H9 (cell line): Measurements from ENCODE around the gene ATP8B4. TPM values are rescaled to one million over a fixed set of nuclear protein-coding genes. Genes with fewer than 3 reads are reported as not detected.

ENCODE experiments used
- DNase-seq: peaks from one replicate; pipeline ENCODE4 v3.0.0-alpha.2; 2017
- H2AFZ ChIP-seq: one replicate; pipeline ENCODE4 v1.6.1; 2013; ENCODE audit warnings: mild to moderate bottlenecking, low read length, control low read depth, moderate library complexity
- H2AK5ac ChIP-seq: 2 replicates; pipeline ENCODE4 v1.6.1; 2013; ENCODE audit warnings: low read length, control low read depth, mixed read lengths; ENCODE audit not compliant: insufficient read length
- H2BK120ac ChIP-seq: one replicate; pipeline ENCODE4 v1.6.1; 2013; ENCODE audit warnings: low read depth, mild to moderate bottlenecking, low read length, control low read depth, inconsistent platforms; ENCODE audit not compliant: poor library complexity, severe bottlenecking
- H2BK12ac ChIP-seq: 2 replicates; pipeline ENCODE4 v1.6.1; 2013; ENCODE audit warnings: low read length, control low read depth, mixed read lengths, low read depth; ENCODE audit not compliant: insufficient read length
- H2BK15ac ChIP-seq: 2 replicates; pipeline ENCODE4 v1.6.1; 2013; ENCODE audit warnings: low read depth, low read length, control low read depth
- H2BK20ac ChIP-seq: one replicate; pipeline ENCODE4 v1.6.1; 2013; ENCODE audit warnings: low read depth, mild to moderate bottlenecking, low read length, control low read depth, inconsistent platforms; ENCODE audit not compliant: poor library complexity, severe bottlenecking
- H2BK5ac ChIP-seq: 2 replicates; pipeline ENCODE4 v1.6.1; 2013; ENCODE audit warnings: low read length, control low read depth, mixed read lengths; ENCODE audit not compliant: insufficient read length
- H3K14ac ChIP-seq: 2 replicates; pipeline ENCODE4 v1.6.1; 2013; ENCODE audit warnings: low read length, control low read depth; ENCODE audit not compliant: insufficient read depth
- H3K18ac ChIP-seq: 2 replicates; pipeline ENCODE4 v1.6.1; 2013; ENCODE audit warnings: low read depth, mild to moderate bottlenecking, mixed read lengths, low read length, control low read depth; ENCODE audit not compliant: insufficient read length
- H3K23ac ChIP-seq: 2 replicates; pipeline ENCODE4 v1.6.1; 2013; ENCODE audit warnings: low read length, control low read depth, mixed read lengths, low read depth; ENCODE audit not compliant: insufficient read length
- H3K23me2 ChIP-seq: 2 replicates; pipeline ENCODE4 v1.6.1; 2013; ENCODE audit warnings: low read depth, mild to moderate bottlenecking, mixed read lengths, low read length, control low read depth; ENCODE audit not compliant: insufficient read length, poor library complexity, severe bottlenecking
- H3K27ac ChIP-seq: 2 replicates; pipeline ENCODE4 v1.5.1; 2013; ENCODE audit warnings: low read length, control low read depth, mixed read lengths, low read depth; ENCODE audit not compliant: insufficient read length
- H3K27me3 ChIP-seq: 2 replicates; pipeline ENCODE4 v1.6.1; 2013; ENCODE audit warnings: low read length, control low read depth, inconsistent platforms; ENCODE audit not compliant: insufficient read depth
- H3K4ac ChIP-seq: 2 replicates; pipeline ENCODE4 v1.6.1; 2013; ENCODE audit warnings: low read depth, mild to moderate bottlenecking, control low read depth, inconsistent platforms, low read length, moderate library complexity
- H3K4me1 ChIP-seq: 2 replicates; pipeline ENCODE4 v1.6.1; 2013; ENCODE audit warnings: low read length, control low read depth, inconsistent platforms; ENCODE audit not compliant: insufficient read depth
- H3K4me2 ChIP-seq: 2 replicates; pipeline ENCODE4 v1.6.1; 2013; ENCODE audit warnings: low read length, control low read depth, mixed read lengths; ENCODE audit not compliant: insufficient read length, insufficient read depth
- H3K56ac ChIP-seq: 2 replicates; pipeline ENCODE4 v1.6.1; 2013; ENCODE audit warnings: low read depth, mild to moderate bottlenecking, mixed read lengths, low read length, control low read depth; ENCODE audit not compliant: insufficient read length
- H3K79me1 ChIP-seq: 2 replicates; pipeline ENCODE4 v1.6.1; 2013; ENCODE audit warnings: low read depth, mild to moderate bottlenecking, moderate library complexity, low read length, control low read depth, inconsistent platforms; ENCODE audit not compliant: insufficient read depth, poor library complexity, severe bottlenecking
- H3K79me2 ChIP-seq: 2 replicates; pipeline ENCODE4 v1.6.1; 2013; ENCODE audit warnings: low read length, control low read depth, inconsistent platforms; ENCODE audit not compliant: insufficient read depth
- H3K9ac ChIP-seq: 2 replicates; pipeline ENCODE4 v1.6.1; 2013; ENCODE audit warnings: low read length, control low read depth, mixed read lengths; ENCODE audit not compliant: insufficient read length; ENCODE audit errors: extremely low read depth
- H3K9me3 ChIP-seq: one replicate; pipeline ENCODE4 v1.6.1; 2013; ENCODE audit warnings: low read depth, low read length, inconsistent platforms; ENCODE audit not compliant: control insufficient read depth
- H3T11ph ChIP-seq: one replicate; pipeline ENCODE4 v1.6.1; 2013; ENCODE audit warnings: mild to moderate bottlenecking, low read length, control low read depth, inconsistent platforms
- H4K20me1 ChIP-seq: one replicate; pipeline ENCODE4 v1.6.1; 2013; ENCODE audit not compliant: control insufficient read depth, insufficient read length, insufficient read depth
- H4K5ac ChIP-seq: 2 replicates; pipeline ENCODE4 v1.6.1; 2013; ENCODE audit warnings: low read depth, mild to moderate bottlenecking, mixed read lengths, low read length, control low read depth; ENCODE audit not compliant: insufficient read length
- H4K8ac ChIP-seq: replicated peaks from 2 replicates; pipeline ENCODE4 v1.6.1; 2013; ENCODE audit warnings: low read length, control low read depth, mixed read lengths, low read depth; ENCODE audit not compliant: insufficient read length
- H4K91ac ChIP-seq: 2 replicates; pipeline ENCODE4 v1.6.1; 2013; ENCODE audit warnings: low read depth, mild to moderate bottlenecking, moderate library complexity, mixed read lengths, low read length, control low read depth; ENCODE audit not compliant: insufficient read length
- H3K27ac Mint-ChIP-seq, 3 experiments: 2 replicates in 2 of 3; 3 replicates in 1 of 3; pipeline ENCODE4 v1.8.0; 2020 to 2021; ENCODE audit warnings: mixed read lengths in 3 of 3, mild to moderate bottlenecking in 1 of 3, moderate library complexity in 1 of 3
- H3K27me3 Mint-ChIP-seq: 2 replicates; pipeline ENCODE4 v1.8.0; 2021; ENCODE audit warnings: low read depth, mild to moderate bottlenecking, moderate library complexity, mixed read lengths
- H3K36me3 Mint-ChIP-seq, 3 experiments: 2 replicates in 2 of 3; 3 replicates in 1 of 3; pipeline ENCODE4 v1.8.0; 2020 to 2021; ENCODE audit warnings: low read depth in 3 of 3, mixed read lengths in 3 of 3; ENCODE audit not compliant: insufficient read depth in 1 of 3
- H3K4me1 Mint-ChIP-seq, 2 experiments: 2 replicates each; pipeline ENCODE4 v1.8.0; 2020; ENCODE audit warnings: mixed read lengths in 2 of 2
- H3K4me3 Mint-ChIP-seq, 2 experiments: 2 replicates in 1 of 2; 3 replicates in 1 of 2; pipeline ENCODE4 v1.8.0; 2020 to 2021; ENCODE audit warnings: mild to moderate bottlenecking in 2 of 2, mixed read lengths in 2 of 2, moderate library complexity in 1 of 2
- H3K9me3 Mint-ChIP-seq, 2 experiments: 2 replicates in 1 of 2; 3 replicates in 1 of 2; pipeline ENCODE4 v1.8.0; 2020; ENCODE audit warnings: mild to moderate bottlenecking in 2 of 2, mixed read lengths in 2 of 2, moderate library complexity in 1 of 2
- WGBS: extraction: QIAGEN DNeasy Blood & Tissue Kit; methylation state at CpG from one replicate; pipeline ENCODE4 v1.1.7; 2013; ENCODE audit warnings: missing lambda C conversion rate, low lambda C conversion rate, mixed read lengths; ENCODE audit not compliant: insufficient read length; ENCODE audit errors: extremely low coverage; 5-methylcytosine and 5-hydroxymethylcytosine counted together
- total RNA-seq: library from RNA; stranded (reverse); gene quantifications from 2 replicates; pipeline ENCODE4 v1.2.1, GENCODE V29; 2021
- TF ChIP-seq, protein P1 (sequence below): fragments of 200-600 bp; sonication (generic); conservative IDR thresholded peaks from 3 replicates; pipeline ENCODE4 v1.8.0; 2021; ENCODE audit warnings: antibody characterized with exemption, mild to moderate bottlenecking

ATP8B4 gene
- total RNA-seq, 1 experiment from 2014 or later, result 0.52 TPM

DNA sequence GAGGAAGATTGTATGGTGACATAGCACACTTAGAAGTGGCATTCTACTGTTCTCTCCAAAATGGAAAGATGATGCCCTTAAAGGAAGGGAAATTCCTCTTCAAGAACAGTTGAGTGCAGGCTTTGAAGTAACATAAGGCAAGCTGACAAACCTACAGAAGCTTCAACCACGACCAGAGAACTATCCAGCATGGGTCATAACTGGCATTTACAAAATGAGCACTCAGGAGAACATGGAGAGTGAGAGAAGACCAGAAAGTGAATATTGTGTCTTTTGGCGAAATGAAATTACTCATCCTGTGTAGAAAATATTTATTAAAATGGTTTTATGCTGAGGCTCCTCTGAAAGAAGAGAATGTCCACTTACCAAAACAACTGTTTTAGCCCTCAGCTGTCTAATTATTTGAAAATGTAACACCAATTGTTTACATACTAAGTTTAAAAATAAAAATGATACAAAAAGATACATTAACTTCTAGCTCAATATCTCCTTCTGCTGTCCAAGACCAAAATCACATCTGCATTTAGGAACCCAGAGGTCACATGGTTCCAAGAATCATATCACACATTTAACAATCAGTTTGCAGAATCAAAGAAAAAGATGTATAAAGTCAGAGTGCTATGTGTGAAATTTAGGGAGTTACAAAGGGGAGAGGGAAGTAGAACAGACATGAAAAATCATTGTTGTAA, 216.9 kb downstream of the ATP8B4 start:
- Histone ChIP-seq H3K27me3 (no peaks in the 10 kb centered on the region), H3K14ac (no peak overlapping the region), H3K23me2 (no peaks in the 10 kb centered on the region), H4K8ac (no peak overlapping the region), H4K5ac (no peak overlapping the region), H4K91ac (no peak overlapping the region), H2BK15ac (no peak overlapping the region), H4K20me1 (no peaks in the 10 kb centered on the region), H2AFZ (no peak overlapping the region), H3K79me1 (no peaks in the 10 kb centered on the region), H3K23ac (no peak overlapping the region), H3K18ac (no peak overlapping the region), H2BK120ac (no peak overlapping the region), H2BK5ac (no peak overlapping the region), H3K4me1 (no peaks in the 10 kb centered on the region), H3K79me2 (no peaks in the 10 kb centered on the region), H3K27ac (no peak overlapping the region), H2AK5ac (no peak overlapping the region), H3K4me2 (no peak overlapping the region), H3T11ph (no peak overlapping the region), H3K9me3 (no peaks in the 10 kb centered on the region), H3K56ac (no peak overlapping the region), H3K4ac (no peak overlapping the region), H2BK12ac (no peak overlapping the region), H3K9ac (no peak overlapping the region), H2BK20ac (no peak overlapping the region)
- H3K27me3 Mint-ChIP-seq, result peaks cover 3% of the 10 kb centered on the region; the same call in 1 of the 2 replicates
- H3K4me1 Mint-ChIP-seq, result peaks cover 15 to 16% of the 10 kb centered on the region in 2 experiments
- H3K27ac Mint-ChIP-seq, result no peak overlapping the region
- no CpG with 5 or more reads among the region's 2 CpGs for WGBS
- DNase-seq, result no peak
- TF ChIP-seq, protein P1, sequence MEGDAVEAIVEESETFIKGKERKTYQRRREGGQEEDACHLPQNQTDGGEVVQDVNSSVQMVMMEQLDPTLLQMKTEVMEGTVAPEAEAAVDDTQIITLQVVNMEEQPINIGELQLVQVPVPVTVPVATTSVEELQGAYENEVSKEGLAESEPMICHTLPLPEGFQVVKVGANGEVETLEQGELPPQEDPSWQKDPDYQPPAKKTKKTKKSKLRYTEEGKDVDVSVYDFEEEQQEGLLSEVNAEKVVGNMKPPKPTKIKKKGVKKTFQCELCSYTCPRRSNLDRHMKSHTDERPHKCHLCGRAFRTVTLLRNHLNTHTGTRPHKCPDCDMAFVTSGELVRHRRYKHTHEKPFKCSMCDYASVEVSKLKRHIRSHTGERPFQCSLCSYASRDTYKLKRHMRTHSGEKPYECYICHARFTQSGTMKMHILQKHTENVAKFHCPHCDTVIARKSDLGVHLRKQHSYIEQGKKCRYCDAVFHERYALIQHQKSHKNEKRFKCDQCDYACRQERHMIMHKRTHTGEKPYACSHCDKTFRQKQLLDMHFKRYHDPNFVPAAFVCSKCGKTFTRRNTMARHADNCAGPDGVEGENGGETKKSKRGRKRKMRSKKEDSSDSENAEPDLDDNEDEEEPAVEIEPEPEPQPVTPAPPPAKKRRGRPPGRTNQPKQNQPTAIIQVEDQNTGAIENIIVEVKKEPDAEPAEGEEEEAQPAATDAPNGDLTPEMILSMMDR, result no peak
- H3K36me3 Mint-ChIP-seq, result no peaks in the 10 kb centered on the region
- H3K9me3 Mint-ChIP-seq, result no peaks in the 10 kb centered on the region
- no peak overlapping the region for H3K4me3 Mint-ChIP-seq
